NOMO-1 (cell line): ENCODE results near the gene HDLBP.

ENCODE experiments used
- DNase-seq, 2 experiments: peaks; one replicate each; lab custom pipeline; 2025; ENCODE audit not compliant: unreplicated experiment in 2 of 2; lab: John Stamatoyannopoulos, UW

Gene HDLBP

GRCh38 chr2:241275910-241276309, 39.6 kb downstream of the HDLBP start:
- DNase-seq = no peak

DNA sequence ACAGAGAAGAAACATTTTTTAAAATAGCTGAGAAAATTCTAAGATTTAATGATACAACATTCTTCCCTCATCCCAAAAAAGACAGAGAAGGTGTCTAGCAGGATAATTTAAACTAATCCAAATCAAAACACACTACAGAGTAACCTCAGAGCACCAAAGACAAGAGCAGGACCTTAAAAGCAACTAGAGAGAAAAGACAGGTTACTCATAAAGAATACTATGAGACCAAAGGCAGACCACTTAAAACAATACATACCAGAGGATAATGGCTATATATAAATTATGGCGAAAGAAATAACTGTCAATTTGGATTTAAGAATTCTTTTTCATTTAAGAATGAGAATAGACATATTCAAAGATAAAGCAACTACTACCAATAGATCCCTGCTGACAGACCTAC, 40.0 kb downstream of the HDLBP start:
- no peak for DNase-seq

GRCh38 chr2:241274127-241274526, 41.3 kb downstream of the HDLBP start:
- no peak for DNase-seq

GRCh38 chr2:241273210-241274020, 42.1 kb downstream of the HDLBP start:
- DNase-seq = no peak

DNA sequence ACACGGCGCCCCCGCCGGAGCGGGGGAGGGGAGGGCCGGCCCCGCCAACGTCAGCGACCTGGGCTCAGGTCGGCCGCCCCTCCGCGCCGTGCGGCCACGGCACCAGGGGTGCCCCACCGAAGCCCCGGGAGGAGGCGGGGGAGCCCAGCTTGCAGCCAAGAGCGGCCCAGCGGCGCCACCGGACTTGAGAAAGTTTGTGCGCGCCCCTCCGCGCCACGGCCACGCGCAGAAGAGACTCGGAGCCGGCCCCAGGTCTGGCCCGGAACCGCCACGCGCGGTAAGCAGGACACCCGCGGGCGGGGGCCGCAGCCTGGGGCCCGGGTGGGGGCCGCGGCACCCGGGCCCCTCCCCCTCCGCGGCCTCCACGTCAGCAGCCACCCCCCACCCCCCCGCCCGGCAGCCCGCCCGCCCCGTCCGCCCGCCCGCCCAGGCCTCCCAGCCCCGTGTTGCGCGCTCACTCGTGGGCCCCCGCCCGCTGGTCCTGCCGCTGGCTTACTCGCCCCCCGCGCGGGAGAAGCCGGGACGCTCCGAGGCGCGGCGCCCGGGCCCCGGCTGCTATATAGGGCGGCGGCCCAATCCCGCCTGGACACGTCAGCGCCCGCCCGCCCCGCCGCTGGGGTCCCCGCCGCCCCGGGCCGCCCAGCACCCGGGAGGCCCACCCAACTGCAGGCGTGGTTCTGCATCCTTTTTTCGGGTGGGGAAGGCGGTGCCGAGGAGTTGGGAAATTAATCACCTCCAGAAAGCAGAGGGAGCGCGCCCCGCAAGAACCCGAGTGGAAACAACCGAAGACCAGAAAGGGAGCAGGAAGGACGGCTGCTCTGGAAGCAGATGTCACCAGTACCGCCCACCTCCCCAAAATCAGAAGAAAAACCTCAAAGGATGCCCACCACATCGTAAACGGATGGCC, 42.9 kb downstream of the HDLBP start:
- DNase-seq = peak; percentile 37 to 38

DNA sequence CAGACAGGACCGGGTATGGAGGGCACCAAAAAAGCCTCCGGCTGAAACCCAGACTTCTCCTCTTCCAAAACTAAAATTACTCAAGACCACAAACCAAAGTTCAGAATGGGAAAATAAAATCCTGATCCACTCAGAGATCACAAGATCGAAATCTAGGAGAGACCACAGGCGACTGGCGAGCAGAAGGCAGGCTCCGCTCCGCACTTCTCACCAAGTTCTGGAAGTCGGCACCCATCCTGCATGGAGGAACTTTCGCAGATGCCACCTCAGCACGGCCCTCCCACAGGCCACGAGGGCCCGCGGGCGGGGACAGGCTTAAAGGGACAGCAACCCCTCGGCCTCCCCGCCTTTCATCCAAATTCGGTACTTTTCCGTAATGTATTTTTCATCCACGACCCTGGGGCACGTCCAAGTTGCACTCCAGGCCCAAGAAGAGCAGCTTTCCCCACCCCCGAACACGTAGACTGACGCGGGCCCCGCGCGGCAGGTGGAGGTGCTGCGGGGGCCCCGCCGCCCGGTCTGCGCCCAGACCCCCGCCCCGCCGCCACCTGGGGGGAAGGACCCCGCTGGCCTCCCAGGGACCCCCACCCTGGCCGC, 43.7 kb downstream of the HDLBP start:
- DNase-seq = peak; percentile 68 to 72

- no peak for DNase-seq
Measured at GRCh38 chr2:241270531-241270930, 44.9 kb downstream of the HDLBP start.

GRCh38 chr2:241269707-241270520, 45.6 kb downstream of the HDLBP start:
- DNase-seq = no peak

DNA sequence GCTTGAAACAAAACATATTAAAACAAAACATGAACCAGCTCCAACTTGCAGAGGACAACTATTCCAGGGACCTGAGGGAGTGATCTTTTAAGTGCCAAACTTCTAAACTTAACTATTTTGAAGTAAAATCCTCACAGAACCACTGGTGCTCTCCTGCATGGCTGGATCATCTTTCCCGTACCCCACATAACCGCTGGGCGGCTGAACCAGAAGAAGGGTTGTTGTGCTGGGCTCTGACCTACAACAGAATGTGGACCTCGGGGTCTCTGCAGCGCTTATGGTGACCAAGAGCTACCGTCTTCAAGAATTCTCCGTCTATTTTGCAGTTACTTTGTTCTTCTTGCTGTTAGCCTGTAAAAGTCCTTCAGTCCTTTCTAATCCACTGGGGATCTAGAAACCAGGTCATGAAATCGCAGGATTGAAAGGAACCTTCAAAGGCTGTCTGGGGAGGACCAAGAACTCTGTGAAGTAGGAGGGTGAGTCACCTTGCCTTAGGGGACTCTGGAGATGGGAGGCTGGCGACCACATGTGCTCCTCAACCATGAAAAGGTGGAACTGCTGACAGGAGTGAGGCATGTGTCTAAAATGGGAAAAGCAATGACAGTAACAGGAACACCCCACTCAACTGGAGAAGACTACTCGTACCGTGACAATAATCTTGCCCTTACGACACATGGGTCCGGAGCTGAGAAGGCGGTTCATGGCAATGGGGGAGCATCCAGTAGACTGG, 46.6 kb downstream of the HDLBP start:
- DNase-seq = no peak

DNA sequence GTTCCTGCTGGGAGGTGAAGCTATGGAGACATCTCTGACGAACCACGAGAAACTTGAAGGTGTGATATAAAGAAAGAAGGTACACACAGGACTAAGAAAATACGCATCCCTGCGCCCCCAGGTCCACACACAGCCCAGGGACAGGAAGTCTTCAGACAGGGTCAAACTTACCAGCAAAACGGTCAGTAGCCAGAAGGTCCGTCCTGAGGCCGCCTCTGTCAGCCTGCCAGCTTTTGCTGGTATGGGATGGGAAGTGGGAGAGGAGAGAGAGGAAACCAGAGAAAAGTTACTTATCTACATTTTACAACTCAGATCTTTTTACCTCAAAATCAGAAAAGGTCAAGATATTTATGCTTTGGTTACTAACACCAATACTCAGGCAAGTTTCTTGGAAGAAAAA, 47.2 kb downstream of the HDLBP start:
- no peak for DNase-seq

- DNase-seq = no peak
Measured at GRCh38 chr2:241267249-241268067, 48.0 kb downstream of the HDLBP start.

- no peak for DNase-seq
Measured at GRCh38 chr2:241265506-241265905, 50.0 kb downstream of the HDLBP start.

DNA sequence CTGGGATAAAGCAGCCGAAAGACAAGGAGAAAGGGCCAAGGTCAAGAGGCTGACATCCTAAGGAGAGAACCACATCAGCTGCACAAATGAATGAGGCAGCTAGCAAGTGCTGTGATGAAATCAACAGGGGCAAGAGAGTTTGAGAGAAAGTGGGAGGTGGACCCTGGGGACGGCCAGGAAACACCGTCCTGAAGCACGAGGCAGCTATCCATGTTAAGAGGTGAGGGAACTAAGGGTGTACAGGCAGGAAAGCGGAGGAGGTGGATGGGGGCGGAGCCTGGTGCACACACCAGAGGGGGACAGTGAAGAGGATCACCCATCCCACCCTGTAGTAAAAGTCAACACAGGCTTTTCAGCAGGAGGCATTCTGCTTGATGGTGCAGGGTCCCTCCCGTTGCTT, 52.4 kb downstream of the HDLBP start:
- no peak for DNase-seq

DNA sequence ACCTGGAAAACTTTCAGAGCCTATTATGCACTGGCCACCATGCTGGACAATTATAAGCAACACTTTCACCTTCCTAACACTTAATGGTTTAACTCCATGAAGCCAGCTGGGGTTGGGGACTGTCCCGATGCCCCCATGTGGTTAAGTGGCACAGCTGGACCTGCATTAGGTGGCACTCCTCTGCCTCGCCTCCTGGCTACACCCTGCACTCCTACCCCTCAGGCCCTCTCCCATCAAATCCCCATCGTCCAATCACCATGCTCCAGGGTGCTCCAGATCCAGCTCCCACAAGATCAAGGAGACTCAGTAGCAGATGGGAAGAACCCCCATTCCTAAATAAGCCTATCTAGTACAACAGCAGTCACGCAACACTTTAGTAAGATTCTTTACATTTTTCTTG, 53.8 kb downstream of the HDLBP start:
- DNase-seq = no peak

- no peak for DNase-seq
Measured at GRCh38 chr2:241260911-241261310, 54.6 kb downstream of the HDLBP start.

DNA sequence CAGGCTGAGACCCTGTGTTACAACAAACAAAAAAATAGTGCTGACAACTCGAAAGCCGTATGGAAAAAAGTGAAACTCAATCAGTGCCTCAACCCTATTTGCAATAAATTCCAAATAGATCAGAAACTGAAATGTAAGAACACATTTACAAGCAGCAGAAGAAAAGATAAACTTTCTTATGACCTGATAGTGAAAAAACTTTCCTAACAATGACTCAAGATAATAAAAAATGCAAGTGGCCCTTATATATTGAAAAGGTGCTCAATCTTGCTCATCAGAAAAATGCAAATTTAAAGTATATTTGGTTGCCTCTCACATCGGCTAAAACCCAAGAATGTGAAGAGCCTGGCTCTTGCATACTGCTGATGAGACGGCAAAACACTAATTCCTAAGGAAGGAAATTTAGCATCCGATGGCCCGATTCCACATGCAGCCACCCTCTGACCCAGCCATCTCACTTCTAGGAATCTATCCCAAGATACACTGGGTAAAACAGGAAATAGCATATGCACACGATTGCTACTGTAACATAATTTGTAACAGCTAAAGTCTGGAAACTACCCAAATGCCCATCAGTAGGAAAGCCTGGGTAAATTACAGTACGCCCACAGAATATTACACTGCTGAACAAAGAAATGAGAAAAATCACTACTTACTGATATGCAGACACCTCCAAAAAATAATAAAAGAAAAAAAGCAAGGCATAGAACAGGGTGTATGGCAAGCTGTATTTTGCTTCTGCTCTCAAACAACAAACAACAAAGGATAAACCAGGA, 56.8 kb downstream of the HDLBP start:
- DNase-seq = no peak

DNA sequence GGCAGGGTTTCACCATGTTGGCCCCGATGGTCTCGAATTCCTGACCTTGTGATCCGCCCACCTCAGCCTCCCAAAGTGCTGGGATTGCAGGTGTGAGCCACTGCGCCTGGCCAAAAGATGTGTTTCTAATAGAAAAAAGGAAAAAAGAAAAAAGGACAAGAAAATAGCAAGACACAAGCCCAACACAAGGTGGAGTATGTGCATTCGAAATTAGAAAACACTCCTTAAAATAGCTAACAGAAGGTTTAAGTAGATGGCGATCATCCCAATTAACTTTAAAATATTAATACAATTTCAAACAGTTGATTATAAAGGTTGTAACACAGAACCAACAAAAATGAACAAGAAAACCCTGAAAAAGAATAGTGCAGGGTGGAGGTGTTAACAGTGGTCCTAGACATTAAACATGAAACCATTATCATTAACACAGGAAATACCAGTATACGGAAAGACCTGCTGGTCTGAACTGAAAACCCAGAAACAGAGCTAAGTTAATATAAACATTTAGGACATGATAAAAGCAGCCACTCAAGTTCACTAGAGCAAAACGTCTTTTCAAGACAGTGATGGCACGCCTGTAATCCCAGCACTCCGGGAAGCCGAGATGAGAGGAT, 57.9 kb downstream of the HDLBP start:
- DNase-seq = no peak

DNA sequence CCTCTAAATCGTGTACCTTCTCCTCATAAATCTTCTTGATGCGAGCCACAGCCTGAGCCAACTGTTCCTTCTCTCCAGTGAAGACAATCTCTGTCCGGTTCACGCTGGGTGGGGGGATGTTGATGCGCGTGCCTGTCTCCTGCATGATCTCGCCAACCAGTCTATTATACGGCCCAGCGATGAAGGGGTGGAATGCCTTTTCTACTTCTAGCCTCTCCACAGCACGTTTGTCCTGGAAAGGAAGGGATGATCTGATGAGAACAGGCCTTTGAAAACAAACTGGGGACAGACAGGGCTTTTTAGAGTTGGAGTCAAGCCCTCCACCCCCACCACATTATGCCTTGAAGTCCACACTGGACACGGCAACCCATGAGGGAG, 59.3 kb downstream of the HDLBP start:
- DNase-seq = no peak
